K562 (cell line): ENCODE data around the gene MRPL11.

ENCODE experiments used
- RAD51 ChIP-seq: fragments of 450-650 bp; IDR thresholded peaks from 2 replicates; pipeline ENCODE4 v1.7.1; 2016; ENCODE audit warnings: low read depth, mild to moderate bottlenecking, borderline replicate concordance
- TFAM ChIP-seq: fragments of 250-450 bp; sonication (Bioruptor Pico); conservative IDR thresholded peaks from 2 replicates; pipeline ENCODE4 v1.5.0; 2021; ENCODE audit warnings: mild to moderate bottlenecking, moderate library complexity
- ZHX1 ChIP-seq: fragments of 150-350 bp; conservative IDR thresholded peaks from 2 replicates; pipeline ENCODE4 v1.6.1; 2014; ENCODE audit warnings: low read length
- ZNF280A ChIP-seq: fragments of 450-650 bp; IDR thresholded peaks from 2 replicates; pipeline ENCODE4 v1.6.1; 2018; ENCODE audit warnings: mild to moderate bottlenecking, low read depth; ENCODE audit not compliant: partially characterized antibody

GRCh38 chr11:66477263-66478201 is 38.9 kb upstream of the MRPL11 start:
- TF ChIP-seq TFAM (CRISPR knock-in tag) (no peak), ZNF280A (no peak), RAD51 (no peak), ZHX1 (no peak)
